BJ (cell line): Measurements from ENCODE around the gene THTPA. TPM values are rescaled to one million over a fixed set of nuclear protein-coding genes. Genes with fewer than 3 reads are reported as not detected.
A peak's percentile ranks its signal among the peaks of the same experiment; 100 is the strongest.

Experiments
- CTCF ChIA-PET: fragments of 350-600 bp; formaldehyde crosslinking; extraction: SDS; loops from one replicate; lab custom pipeline; 2021; ENCODE audit warnings: antibody characterized with exemption, inconsistent platforms; lab: Yijun Ruan, JAX
- POLR2A ChIA-PET: fragments of 300-600 bp; sonication (Branson Sonifier 250); formaldehyde crosslinking; extraction: SDS; loops from one replicate; lab custom pipeline; 2021; ENCODE audit warnings: antibody characterized with exemption; lab: Charles Lee
- DNase-seq: peaks from one replicate; pipeline ENCODE4 v3.0.0-alpha.2; 2011; ENCODE audit warnings: low read depth
- H3K27me3 ChIP-seq: 2 replicates; pipeline ENCODE4 v1.6.0; 2011; ENCODE audit warnings: low read length; ENCODE audit not compliant: control insufficient read depth, insufficient read depth
- H3K36me3 ChIP-seq: 2 replicates; pipeline ENCODE4 v1.5.1; 2011; ENCODE audit warnings: low read length; ENCODE audit not compliant: control insufficient read depth, insufficient read depth
- H3K4me3 ChIP-seq: 2 replicates; pipeline ENCODE4 v1.5.1; 2011; ENCODE audit warnings: low read depth, mild to moderate bottlenecking, control low read depth, low read length
- polyA plus RNA-seq: library from polyadenylated mRNA; depleted of rRNA; stranded (reverse); fragments of >200 nt; gene quantifications from 2 replicates; pipeline ENCODE4 v1.2.3, GENCODE V29; 2011
- TF ChIP-seq, protein P1 (sequence below): IDR thresholded peaks from 2 replicates; pipeline ENCODE4 v1.5.1; 2011; ENCODE audit warnings: low read depth, mild to moderate bottlenecking, control low read depth, inconsistent platforms, low read length, moderate library complexity; ENCODE audit not compliant: insufficient read depth

The THTPA gene
- polyA plus RNA-seq, 1 experiment: 14.2 TPM

DNA sequence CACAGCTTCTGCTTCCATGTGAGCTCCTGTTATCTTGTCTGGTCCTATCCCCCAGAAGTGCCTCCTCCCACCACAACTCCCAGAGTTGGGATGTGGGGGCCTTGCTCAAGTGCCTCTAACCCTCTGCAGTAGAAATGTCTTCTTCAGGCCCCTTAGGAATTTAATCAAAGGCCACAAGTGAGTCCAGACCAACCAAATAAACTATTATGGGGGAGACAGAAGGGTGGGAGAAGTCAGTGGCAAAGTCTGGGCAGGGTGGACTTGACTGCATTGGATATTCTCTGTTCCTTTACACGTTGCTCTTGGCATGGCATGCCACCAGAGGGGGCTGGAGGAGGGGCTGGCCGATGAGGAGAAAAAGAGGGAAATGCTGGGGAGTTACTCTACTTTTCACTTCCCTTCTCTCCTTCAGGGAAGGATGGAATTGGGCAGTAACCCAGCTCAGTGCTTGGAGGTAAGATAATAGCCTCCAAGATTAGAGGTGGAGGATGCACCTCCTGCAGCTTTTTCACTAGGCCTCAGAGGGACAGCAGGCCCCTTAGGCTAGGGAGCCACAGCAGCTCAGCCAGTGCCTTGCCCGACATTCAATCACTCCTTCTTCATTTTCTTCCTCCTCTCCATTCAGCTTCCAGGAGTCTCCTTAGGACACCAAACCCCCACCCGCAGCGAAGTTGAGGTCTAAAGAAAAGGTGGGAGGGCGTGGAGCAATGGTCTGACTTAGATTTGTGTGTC lies 12.7 kb downstream of the THTPA start:
- CTCF ChIA-PET: interaction anchor here (0.6 to 16.8 kb wide), 3 partner anchors 11 to 310 kb away, joined by 3 to 479 read pairs (median 7); partner anchors contain the start of gene NGDN
- Histone ChIP-seq H3K4me3 (no peak overlapping the region), H3K36me3 (no peaks in the 10 kb centered on the region; the same call in 1 of the 2 replicates), H3K27me3 (peaks cover 12% of the 10 kb centered on the region)
- no peak for DNase-seq
- POLR2A ChIA-PET: no interaction called here
- TF ChIP-seq, protein P1, sequence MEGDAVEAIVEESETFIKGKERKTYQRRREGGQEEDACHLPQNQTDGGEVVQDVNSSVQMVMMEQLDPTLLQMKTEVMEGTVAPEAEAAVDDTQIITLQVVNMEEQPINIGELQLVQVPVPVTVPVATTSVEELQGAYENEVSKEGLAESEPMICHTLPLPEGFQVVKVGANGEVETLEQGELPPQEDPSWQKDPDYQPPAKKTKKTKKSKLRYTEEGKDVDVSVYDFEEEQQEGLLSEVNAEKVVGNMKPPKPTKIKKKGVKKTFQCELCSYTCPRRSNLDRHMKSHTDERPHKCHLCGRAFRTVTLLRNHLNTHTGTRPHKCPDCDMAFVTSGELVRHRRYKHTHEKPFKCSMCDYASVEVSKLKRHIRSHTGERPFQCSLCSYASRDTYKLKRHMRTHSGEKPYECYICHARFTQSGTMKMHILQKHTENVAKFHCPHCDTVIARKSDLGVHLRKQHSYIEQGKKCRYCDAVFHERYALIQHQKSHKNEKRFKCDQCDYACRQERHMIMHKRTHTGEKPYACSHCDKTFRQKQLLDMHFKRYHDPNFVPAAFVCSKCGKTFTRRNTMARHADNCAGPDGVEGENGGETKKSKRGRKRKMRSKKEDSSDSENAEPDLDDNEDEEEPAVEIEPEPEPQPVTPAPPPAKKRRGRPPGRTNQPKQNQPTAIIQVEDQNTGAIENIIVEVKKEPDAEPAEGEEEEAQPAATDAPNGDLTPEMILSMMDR: 0 out of 2 replicates have a peak, but pooled peaks have one; percentile 29

DNA sequence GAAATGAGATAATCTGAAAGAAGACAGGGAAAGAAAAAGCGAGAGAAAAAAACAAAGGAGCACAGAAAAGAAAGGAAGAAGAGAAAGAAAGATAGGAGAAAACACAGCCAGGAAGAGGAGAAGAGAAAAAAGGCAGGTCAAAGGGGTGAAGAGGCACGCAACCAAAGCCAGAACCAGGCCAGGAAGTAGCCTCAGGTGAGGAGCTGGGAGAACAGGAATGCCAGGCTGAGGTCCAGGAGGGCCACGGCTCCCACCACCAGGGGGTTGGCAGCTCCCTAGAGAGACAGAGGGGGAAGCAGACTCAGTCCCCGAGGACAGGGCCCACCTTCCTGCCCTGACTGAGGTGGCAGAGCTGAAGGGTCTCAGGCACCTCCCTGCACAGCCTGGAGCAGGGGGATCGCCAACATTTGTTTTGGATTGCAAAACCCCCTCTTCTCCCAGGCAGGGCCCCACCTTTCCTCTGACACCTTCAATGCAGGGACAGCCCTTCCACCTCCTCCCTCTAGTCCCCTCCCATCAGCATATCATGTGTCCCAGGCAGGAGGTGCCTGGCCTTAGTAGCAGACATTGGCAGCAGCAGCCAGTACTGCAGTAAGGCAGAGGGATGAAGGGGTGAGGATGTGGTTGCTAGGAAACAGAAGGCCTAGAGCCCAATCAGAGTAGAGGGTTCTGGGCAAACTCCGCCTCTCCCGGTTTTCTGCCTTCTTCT lies 13.5 kb downstream of the THTPA start:
- ChIA-PET POLR2A (interaction anchor here (0.6 kb wide), 1 partner anchor 90 kb away, joined by 3 read pairs; no protein-coding TSS in a partner anchor), CTCF (interaction anchor here (0.6 to 16.8 kb wide), 4 partner anchors 9 to 310 kb away, joined by 3 to 479 read pairs (median 13); partner anchors contain the start of gene NGDN)
- TF ChIP-seq, protein P1: no peak
- peaks cover 12% of the 10 kb centered on the region for H3K27me3 ChIP-seq
- H3K4me3 ChIP-seq: no peak overlapping the region
- no peaks in the 10 kb centered on the region; the same call in 1 of the 2 replicates for H3K36me3 ChIP-seq
- DNase-seq: no peak

DNA sequence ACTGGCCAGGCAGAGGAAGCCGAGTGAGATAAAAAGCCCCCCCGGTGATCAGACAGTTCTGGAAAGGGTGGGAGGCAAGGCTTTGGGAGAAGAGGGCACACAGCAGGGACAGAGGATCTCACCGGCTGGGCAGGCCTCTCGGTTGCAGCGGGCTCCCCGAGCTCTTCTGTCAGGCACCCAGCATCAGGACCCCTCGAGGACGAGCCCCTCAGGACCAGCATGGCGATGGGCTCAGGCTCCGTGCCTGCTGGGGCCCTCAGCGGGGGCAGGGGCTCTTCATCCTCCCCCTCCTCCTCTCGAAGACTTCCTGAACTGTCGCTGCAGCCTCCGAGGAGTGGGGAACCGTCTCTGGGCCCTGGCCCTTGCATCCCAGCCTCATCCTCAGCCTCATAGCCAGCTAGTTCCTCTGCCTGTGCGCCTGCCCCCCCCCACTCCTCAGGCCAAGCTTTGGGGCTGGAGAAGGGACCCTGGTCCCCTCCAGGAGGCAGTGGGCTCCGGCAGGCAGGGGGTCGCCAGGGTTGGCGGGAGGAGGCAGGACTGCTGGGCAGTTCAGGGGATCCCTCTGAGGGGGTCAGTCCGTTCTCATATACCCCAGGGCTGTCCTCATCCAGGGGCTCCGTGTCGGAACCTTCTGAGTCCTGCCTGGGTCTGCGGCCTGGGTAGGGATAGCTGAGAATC lies 14.9 kb downstream of the THTPA start:
- TF ChIP-seq, protein P1: no peak
- H3K4me3 ChIP-seq: no peak overlapping the region
- CTCF ChIA-PET: interaction anchor here (0.7 to 3.1 kb wide), 4 partner anchors 8 to 340 kb away, joined by 3 to 19 read pairs (median 4); no protein-coding TSS in a partner anchor
- POLR2A ChIA-PET: no interaction called here
- DNase-seq: no peak
- no peaks in the 10 kb centered on the region; the same call in 1 of the 2 replicates for H3K36me3 ChIP-seq
- H3K27me3 ChIP-seq: peaks cover 15% of the 10 kb centered on the region

DNA sequence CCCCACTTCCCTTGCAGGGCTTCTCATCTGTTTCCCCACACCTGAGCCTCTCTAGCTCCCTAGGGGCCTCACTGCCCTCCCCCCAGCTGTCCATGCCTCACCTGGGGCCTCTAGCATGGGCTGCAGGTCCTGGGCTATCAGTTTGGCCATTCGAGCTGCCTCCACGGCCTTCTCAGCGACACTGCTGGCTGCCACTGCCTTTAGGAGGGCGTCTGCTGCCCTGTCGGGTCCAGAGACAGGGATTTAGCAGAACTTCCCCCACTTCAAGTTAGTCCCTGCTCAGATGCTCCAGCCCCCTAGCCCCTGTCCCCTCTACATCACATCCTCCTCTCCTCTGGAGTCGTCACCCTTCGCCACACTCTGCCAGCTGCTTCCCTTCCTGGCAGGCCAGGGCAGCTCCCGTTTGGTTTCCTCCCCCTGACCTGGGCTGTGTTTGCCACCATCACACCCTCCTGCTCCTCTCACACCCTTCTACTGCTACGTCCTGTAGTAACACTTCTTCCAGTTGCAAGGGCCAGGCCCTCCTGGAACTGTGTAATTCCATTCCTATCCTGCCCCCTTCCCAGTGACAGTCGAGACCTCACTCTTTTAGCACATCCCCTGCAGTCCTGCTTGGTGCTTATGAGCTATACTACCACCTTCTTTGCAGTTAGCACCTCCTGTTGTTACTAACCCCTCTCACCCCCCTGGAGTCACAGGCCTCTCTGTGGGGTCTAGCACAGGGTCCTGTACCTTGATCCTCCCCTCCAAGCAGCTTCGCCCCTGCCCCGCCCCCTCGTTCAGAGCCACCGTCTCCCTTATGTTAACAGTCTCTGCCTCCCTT lies 15.8 kb downstream of the THTPA start:
- ChIA-PET POLR2A (no interaction called here), CTCF (interaction anchor here (0.5 to 3.1 kb wide), 5 partner anchors 9 to 339 kb away, joined by 3 to 19 read pairs (median 3); no protein-coding TSS in a partner anchor)
- Histone ChIP-seq H3K4me3 (no peak overlapping the region), H3K36me3 (no peaks in the 10 kb centered on the region; the same call in 1 of the 2 replicates), H3K27me3 (peaks cover 19% of the 10 kb centered on the region)
- DNase-seq: no peak
- TF ChIP-seq, protein P1: no peak
